HepG2 (cell line): ENCODE results near the gene DEPDC5. TPM values are rescaled to one million over a fixed set of nuclear protein-coding genes. Genes with fewer than 3 reads are reported as not detected.

ENCODE experiments used
- ESRRA ChIP-seq: sonication (generic); formaldehyde crosslinking; IDR thresholded peaks from 2 replicates; pipeline ENCODE4 v1.5.1; 2020; ENCODE audit warnings: mild to moderate bottlenecking, low read depth, missing genetic modification reagents
- ISL2 ChIP-seq: sonication (generic); formaldehyde crosslinking; IDR thresholded peaks from 2 replicates; pipeline ENCODE4 v1.5.0; 2020; ENCODE audit warnings: missing genetic modification reagents
- KLF6 ChIP-seq: IDR thresholded peaks from 2 replicates; pipeline ENCODE4 v1.8.0; 2016; ENCODE audit warnings: missing biosample characterization, missing genetic modification reagents
- MAFK ChIP-seq, 2 experiments: IDR thresholded peaks in 1 of 2; conservative IDR thresholded peaks in 1 of 2; 2 replicates each; pipeline ENCODE4 v1.6.1; 2011; ENCODE audit warnings: improper control_type of control experiment in 2 of 2, low read length in 2 of 2
- RXRA ChIP-seq: sonication (generic); formaldehyde crosslinking; IDR thresholded peaks from 2 replicates; pipeline ENCODE4 v1.5.1; 2020; ENCODE audit warnings: missing genetic modification reagents
- SRSF1 ChIP-seq: fragments of 200-400 bp; formaldehyde crosslinking; optimal IDR thresholded peaks from 2 replicates; pipeline ENCODE3; 2017; ENCODE audit warnings: mild to moderate bottlenecking, low read depth, low read length, moderate library complexity
- ZFX ChIP-seq: sonication (generic); formaldehyde crosslinking; IDR thresholded peaks from 2 replicates; pipeline ENCODE4 v1.4.0; 2020; ENCODE audit warnings: mild to moderate bottlenecking, low read depth, missing genetic modification reagents, moderate library complexity
- ZNF329 ChIP-seq: sonication (generic); formaldehyde crosslinking; IDR thresholded peaks from 2 replicates; pipeline ENCODE4 v1.9.0; 2021; ENCODE audit warnings: low read depth, mild to moderate bottlenecking, missing genetic modification reagents
- ZNF644 ChIP-seq: IDR thresholded peaks from 2 replicates; pipeline ENCODE4 v1.6.1; 2016; ENCODE audit warnings: low read depth
- ZNF678 ChIP-seq: sonication (generic); formaldehyde crosslinking; IDR thresholded peaks from 2 replicates; pipeline ENCODE4 v1.4.0; 2020; ENCODE audit warnings: mild to moderate bottlenecking, missing genetic modification reagents
- ZNF720 ChIP-seq: sonication (generic); formaldehyde crosslinking; IDR thresholded peaks from 2 replicates; pipeline ENCODE4 v1.4.0; 2020; ENCODE audit warnings: missing genetic modification reagents
- polyA plus RNA-seq, 8 experiments: library from polyadenylated mRNA; depleted of rRNA in 3 of 8; stranded (reverse) in 7 of 8; unstranded in 1 of 8; fragments of >200 nt; fragmentation: Illumina TruSeq in 4 of 8; extraction: Trizol in 4 of 8; gene quantifications; 2 replicates each; pipeline versions ENCODE4 v1.2.1 to v1.2.3, GENCODE V29; 2011 to 2016; ENCODE audit warnings: low read depth in 4 of 8, missing spikeins in 1 of 8, mixed read lengths in 1 of 8; ENCODE audit not compliant: insufficient read depth in 1 of 8
- total RNA-seq, 5 experiments: library from RNA; depleted of rRNA; stranded (reverse); fragments of >200 nt; fragmentation: Illumina TruSeq; extraction: Trizol; gene quantifications; 2 replicates each; pipeline ENCODE4 v1.2.3, GENCODE V29; 2016; ENCODE audit warnings: low read depth in 1 of 5
- TF ChIP-seq, protein P1 (sequence below): sonication (generic); formaldehyde crosslinking; IDR thresholded peaks from 2 replicates; pipeline ENCODE4 v1.4.0; 2020; ENCODE audit warnings: missing genetic modification reagents, borderline replicate concordance
- TF ChIP-seq, protein P2 (sequence below): sonication (generic); formaldehyde crosslinking; IDR thresholded peaks from 2 replicates; pipeline ENCODE4 v1.8.1; 2023; ENCODE audit warnings: mild to moderate bottlenecking, inconsistent platforms, moderate library complexity, missing genetic modification reagents, borderline replicate concordance
- TF ChIP-seq, protein P3 (sequence below): IDR thresholded peaks from 2 replicates; pipeline ENCODE4 v1.6.1; 2016; ENCODE audit warnings: missing compliant biosample characterization, missing genetic modification reagents, borderline replicate concordance
- TF ChIP-seq, protein P4 (sequence below): sonication (generic); formaldehyde crosslinking; IDR thresholded peaks from 2 replicates; pipeline ENCODE4 v1.4.0; 2020; ENCODE audit warnings: missing genetic modification reagents, borderline replicate concordance
- TF ChIP-seq, protein P5 (sequence below), 2 experiments: sonication (generic) in 1 of 2; formaldehyde crosslinking in 1 of 2; IDR thresholded peaks; 2 replicates each; pipeline versions ENCODE4 v1.4.0 to v1.6.1; 2016 to 2020; ENCODE audit warnings: borderline replicate concordance in 1 of 2, low read depth in 1 of 2, mild to moderate bottlenecking in 1 of 2, missing genetic modification reagents in 1 of 2

Gene DEPDC5
- total and polyA plus RNA-seq, 2 of the 13 experiments (the other 11 are each of a cell fraction or from before 2014, with no cell fraction given) = 9.8 to 12.4 TPM

DNA sequence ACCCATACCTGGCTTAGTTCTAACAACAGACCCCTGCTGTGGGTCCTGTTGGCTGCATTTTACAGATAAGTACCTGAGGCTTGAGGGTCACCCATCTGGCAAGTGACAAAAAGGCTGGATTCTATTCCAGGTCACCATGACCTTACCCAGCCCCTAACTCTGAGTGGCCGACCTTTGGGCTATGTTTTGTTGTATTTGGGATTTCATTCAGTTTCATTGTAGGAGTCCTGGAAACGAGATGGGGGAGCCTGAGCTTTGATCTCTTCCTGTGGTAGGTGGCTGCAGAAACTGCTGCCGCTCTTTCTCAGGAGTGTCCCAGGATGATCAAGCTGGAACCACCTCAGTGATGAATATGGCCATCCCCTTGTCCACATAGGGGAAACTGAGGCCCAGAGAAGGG is 165.9 kb downstream of the DEPDC5 start (continued):
- TF ChIP-seq ZNF678 (no peak), ZNF329 (no peak), ZNF644 (CRISPR knock-in tag) (no peak), MAFK (conservative IDR thresholded peaks at IDR 0.05 in 1 of 2, IDR thresholded peaks at IDR 0.05 in 1 of 2; ENCODE audit: low read length in 2 of 2) (no peak), RXRA (CRISPR knock-in tag) (no peak), SRSF1 (no peak), KLF6 (CRISPR knock-in tag) (no peak), ZFX (CRISPR knock-in tag) (no peak), ISL2 (no peak), ESRRA (peak; percentile 85), ZNF720 (no peak)
- TF ChIP-seq, protein P1, sequence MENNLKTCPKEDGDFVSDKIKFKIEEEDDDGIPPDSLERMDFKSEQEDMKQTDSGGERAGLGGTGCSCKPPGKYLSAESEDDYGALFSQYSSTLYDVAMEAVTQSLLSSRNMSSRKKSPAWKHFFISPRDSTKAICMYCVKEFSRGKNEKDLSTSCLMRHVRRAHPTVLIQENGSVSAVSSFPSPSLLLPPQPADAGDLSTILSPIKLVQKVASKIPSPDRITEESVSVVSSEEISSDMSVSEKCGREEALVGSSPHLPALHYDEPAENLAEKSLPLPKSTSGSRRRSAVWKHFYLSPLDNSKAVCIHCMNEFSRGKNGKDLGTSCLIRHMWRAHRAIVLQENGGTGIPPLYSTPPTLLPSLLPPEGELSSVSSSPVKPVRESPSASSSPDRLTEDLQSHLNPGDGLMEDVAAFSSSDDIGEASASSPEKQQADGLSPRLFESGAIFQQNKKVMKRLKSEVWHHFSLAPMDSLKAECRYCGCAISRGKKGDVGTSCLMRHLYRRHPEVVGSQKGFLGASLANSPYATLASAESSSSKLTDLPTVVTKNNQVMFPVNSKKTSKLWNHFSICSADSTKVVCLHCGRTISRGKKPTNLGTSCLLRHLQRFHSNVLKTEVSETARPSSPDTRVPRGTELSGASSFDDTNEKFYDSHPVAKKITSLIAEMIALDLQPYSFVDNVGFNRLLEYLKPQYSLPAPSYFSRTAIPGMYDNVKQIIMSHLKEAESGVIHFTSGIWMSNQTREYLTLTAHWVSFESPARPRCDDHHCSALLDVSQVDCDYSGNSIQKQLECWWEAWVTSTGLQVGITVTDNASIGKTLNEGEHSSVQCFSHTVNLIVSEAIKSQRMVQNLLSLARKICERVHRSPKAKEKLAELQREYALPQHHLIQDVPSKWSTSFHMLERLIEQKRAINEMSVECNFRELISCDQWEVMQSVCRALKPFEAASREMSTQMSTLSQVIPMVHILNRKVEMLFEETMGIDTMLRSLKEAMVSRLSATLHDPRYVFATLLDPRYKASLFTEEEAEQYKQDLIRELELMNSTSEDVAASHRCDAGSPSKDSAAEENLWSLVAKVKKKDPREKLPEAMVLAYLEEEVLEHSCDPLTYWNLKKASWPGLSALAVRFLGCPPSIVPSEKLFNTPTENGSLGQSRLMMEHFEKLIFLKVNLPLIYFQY (CRISPR knock-in tag) = no peak
- TF ChIP-seq, protein P2, sequence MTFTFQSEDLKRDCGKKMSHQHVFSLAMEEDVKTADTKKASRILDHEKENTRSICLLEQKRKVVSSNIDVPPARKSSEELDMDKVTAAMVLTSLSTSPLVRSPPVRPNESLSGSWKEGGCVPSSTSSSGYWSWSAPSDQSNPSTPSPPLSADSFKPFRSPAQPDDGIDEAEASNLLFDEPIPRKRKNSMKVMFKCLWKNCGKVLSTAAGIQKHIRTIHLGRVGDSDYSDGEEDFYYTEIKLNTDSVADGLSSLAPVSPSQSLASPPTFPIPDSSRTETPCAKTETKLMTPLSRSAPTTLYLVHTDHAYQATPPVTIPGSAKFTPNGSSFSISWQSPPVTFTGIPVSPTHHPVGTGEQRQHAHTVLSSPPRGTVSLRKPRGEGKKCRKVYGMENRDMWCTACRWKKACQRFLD (CRISPR knock-in tag) = no peak
- TF ChIP-seq, protein P3, sequence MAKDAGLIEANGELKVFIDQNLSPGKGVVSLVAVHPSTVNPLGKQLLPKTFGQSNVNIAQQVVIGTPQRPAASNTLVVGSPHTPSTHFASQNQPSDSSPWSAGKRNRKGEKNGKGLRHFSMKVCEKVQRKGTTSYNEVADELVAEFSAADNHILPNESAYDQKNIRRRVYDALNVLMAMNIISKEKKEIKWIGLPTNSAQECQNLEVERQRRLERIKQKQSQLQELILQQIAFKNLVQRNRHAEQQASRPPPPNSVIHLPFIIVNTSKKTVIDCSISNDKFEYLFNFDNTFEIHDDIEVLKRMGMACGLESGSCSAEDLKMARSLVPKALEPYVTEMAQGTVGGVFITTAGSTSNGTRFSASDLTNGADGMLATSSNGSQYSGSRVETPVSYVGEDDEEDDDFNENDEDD (CRISPR knock-in tag) = no peak
- TF ChIP-seq, protein P4, sequence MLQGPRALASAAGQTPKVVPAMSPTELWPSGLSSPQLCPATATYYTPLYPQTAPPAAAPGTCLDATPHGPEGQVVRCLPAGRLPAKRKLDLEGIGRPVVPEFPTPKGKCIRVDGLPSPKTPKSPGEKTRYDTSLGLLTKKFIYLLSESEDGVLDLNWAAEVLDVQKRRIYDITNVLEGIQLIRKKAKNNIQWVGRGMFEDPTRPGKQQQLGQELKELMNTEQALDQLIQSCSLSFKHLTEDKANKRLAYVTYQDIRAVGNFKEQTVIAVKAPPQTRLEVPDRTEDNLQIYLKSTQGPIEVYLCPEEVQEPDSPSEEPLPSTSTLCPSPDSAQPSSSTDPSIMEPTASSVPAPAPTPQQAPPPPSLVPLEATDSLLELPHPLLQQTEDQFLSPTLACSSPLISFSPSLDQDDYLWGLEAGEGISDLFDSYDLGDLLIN (CRISPR knock-in tag) = no peak
- TF ChIP-seq, protein P5, sequence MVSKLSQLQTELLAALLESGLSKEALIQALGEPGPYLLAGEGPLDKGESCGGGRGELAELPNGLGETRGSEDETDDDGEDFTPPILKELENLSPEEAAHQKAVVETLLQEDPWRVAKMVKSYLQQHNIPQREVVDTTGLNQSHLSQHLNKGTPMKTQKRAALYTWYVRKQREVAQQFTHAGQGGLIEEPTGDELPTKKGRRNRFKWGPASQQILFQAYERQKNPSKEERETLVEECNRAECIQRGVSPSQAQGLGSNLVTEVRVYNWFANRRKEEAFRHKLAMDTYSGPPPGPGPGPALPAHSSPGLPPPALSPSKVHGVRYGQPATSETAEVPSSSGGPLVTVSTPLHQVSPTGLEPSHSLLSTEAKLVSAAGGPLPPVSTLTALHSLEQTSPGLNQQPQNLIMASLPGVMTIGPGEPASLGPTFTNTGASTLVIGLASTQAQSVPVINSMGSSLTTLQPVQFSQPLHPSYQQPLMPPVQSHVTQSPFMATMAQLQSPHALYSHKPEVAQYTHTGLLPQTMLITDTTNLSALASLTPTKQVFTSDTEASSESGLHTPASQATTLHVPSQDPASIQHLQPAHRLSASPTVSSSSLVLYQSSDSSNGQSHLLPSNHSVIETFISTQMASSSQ (IDR thresholded peaks at IDR 0.05; ENCODE audit: low read depth) = no peak
- TF ChIP-seq, protein P5 (CRISPR knock-in tag; IDR thresholded peaks at IDR 0.05; ENCODE audit: borderline replicate concordance) = no peak
